HG02759 (cell line): ENCODE results near the gene LANCL3.
"Not testable (repeated sequence)": the region's sequence is repeated elsewhere in the genome, so short reads cannot be mapped to it uniquely, and the experiment has no call there.

Experiments used
- ATAC-seq: cut with Tn5 transposase; IDR thresholded peaks from one replicate; pipeline ENCODE4 v1.9.1; 2021; ENCODE audit warnings: mild to moderate bottlenecking, moderate library complexity; ENCODE audit not compliant: unreplicated experiment

The LANCL3 gene

GRCh38 chrX:37609727-37610126 is 38.3 kb downstream of the LANCL3 start:
- ATAC-seq: no peak

- ATAC-seq: no peak
These were observed 42.5 kb downstream of the LANCL3 start for GRCh38 chrX:37613933-37614332.

- no peak for ATAC-seq
These were observed 56.1 kb downstream of the LANCL3 start for GRCh38 chrX:37627602-37628001.

GRCh38 chrX:37638047-37638446 is 66.6 kb downstream of the LANCL3 start:
- ATAC-seq: no peak

- ATAC-seq: no peak
These were observed 68.7 kb downstream of the LANCL3 start for GRCh38 chrX:37640142-37640541.

GRCh38 chrX:37641859-37642258 is 70.4 kb downstream of the LANCL3 start:
- no peak for ATAC-seq

GRCh38 chrX:37644381-37645305 is 73.2 kb downstream of the LANCL3 start:
- ATAC-seq: no peak

- ATAC-seq: no peak
These were observed 74.8 kb downstream of the LANCL3 start for GRCh38 chrX:37646254-37646653.

- ATAC-seq: not testable (repeated sequence)
These were observed 79.4 kb downstream of the LANCL3 start for GRCh38 chrX:37650879-37651278.

GRCh38 chrX:37651921-37652452 is 80.5 kb downstream of the LANCL3 start:
- ATAC-seq: no peak

- no peak for ATAC-seq
These were observed 81.2 kb downstream of the LANCL3 start for GRCh38 chrX:37652589-37653231.

GRCh38 chrX:37653397-37654085 is 82.1 kb downstream of the LANCL3 start:
- no peak for ATAC-seq

GRCh38 chrX:37658343-37659030 is 87.0 kb downstream of the LANCL3 start:
- ATAC-seq: no peak

- ATAC-seq: no peak
These were observed 87.6 kb downstream of the LANCL3 start for GRCh38 chrX:37659047-37659446.

GRCh38 chrX:37662181-37662580 is 90.7 kb downstream of the LANCL3 start:
- ATAC-seq: no peak

- no peak for ATAC-seq
These were observed 95.1 kb downstream of the LANCL3 start for GRCh38 chrX:37666516-37666915.

- ATAC-seq: no peak
These were observed 95.7 kb downstream of the LANCL3 start for GRCh38 chrX:37667141-37667540.

GRCh38 chrX:37672563-37672962 is 101.1 kb downstream of the LANCL3 start:
- no peak for ATAC-seq

GRCh38 chrX:37676811-37677210 is 105.3 kb downstream of the LANCL3 start:
- no peak for ATAC-seq

- no peak for ATAC-seq
These were observed 105.8 kb downstream of the LANCL3 start for GRCh38 chrX:37677243-37677642.

GRCh38 chrX:37677765-37678164 is 106.3 kb downstream of the LANCL3 start:
- ATAC-seq: no peak
